ENCODE data around the gene C1QL4.

C1QL4 gene

DNA sequence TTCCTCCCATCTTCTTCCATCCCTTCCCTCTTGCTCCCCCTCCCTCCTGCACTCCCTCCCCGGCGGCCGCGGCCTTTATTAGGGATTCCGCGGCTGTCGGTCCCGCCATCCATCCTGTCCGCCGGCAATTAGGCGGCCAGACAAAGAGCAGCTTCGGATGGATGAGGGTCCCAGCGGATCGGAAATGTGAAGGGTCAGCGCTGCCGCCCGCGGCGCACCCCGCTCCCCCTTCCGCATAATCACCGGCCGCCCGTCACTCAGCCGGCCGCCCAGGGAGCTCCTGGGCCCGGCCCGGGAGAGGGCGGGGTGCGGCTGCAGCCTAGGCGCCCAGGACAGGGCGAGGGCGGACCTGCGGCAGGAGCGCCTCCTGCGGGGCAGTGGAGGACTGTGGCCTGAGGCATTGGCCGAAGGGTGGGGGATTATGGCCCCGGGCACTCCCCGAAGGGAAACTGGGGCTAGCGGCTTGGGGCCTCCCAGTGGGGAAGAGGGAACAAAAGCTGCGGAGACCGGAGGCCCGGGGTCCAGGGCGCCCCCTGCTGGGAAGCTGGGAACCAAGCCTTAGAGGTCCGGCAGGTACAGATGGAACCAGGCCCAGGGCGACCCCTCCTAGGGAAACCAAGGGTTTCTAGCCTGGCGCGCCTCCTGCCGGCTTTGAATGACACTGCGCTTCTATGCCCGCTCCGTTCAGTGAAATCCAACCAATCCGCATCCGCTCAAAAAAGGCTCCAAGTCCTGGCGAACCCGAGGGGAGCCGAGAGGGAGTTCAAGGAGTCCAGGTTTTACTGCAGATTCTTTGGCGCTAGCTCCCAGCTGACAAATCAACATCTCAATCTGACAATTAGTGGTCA is 5.3 kb upstream of the C1QL4 start:
- DNase-seq, result peak; percentile 75
- Histone ChIP-seq H3K14ac (ENCODE audit: low read length in 2 of 2) (peak overlapping the region in 1 of 2 experiments; percentile 49), H3K79me1 (replicated peaks; ENCODE audit: low read length, poor library complexity, severe bottlenecking) (no peaks in the 10 kb centered on the region), H2BK5ac (ENCODE audit: low read depth, low read length, poor library complexity, severe bottlenecking) (no peak overlapping the region), H3K23ac (ENCODE audit: low read length in 2 of 2) (peak overlapping the region in 1 of 2 experiments; percentile 73), H3K18ac (ENCODE audit: low read depth in 1 of 2, low read length in 2 of 2) (no peak overlapping the region), H2BK15ac (ENCODE audit: low read depth, poor library complexity, severe bottlenecking) (no peak overlapping the region), H3K4me3 (ENCODE audit: insufficient read depth in 1 of 2, low read depth in 1 of 2, low read length in 2 of 2) (peak overlapping the region; percentile 43 to 50), H2AK5ac (ENCODE audit: low read length, severe bottlenecking) (no peak overlapping the region), H3K4me1 (ENCODE audit: control insufficient read depth, insufficient read depth, low read depth, low read length) (peaks cover 55% of the 10 kb centered on the region), H3K27ac (ENCODE audit: low read length, poor library complexity, severe bottlenecking) (no peak overlapping the region), H3K4me2 (ENCODE audit: low read length, poor library complexity, severe bottlenecking) (peak overlapping the region; percentile 63), H3K9me3 (ENCODE audit: control insufficient read depth, low read length) (no peaks in the 10 kb centered on the region), H3K9ac (ENCODE audit: low read length) (no peak overlapping the region), H3K4ac (ENCODE audit: low read depth in 1 of 2, low read length in 2 of 2) (no peak overlapping the region), H4K91ac (ENCODE audit: low read length) (no peak overlapping the region), H2BK120ac (ENCODE audit: low read depth, low read length) (no peak overlapping the region), H4K8ac (ENCODE audit: low read length) (no peak overlapping the region), H3K27me3 (ENCODE audit: control insufficient read depth in 1 of 2, insufficient read depth in 1 of 2, low read length in 2 of 2) (peaks cover 95 to 96% of the 10 kb centered on the region in 2 experiments), H2AFZ (ENCODE audit: low read depth, low read length) (peak overlapping the region; percentile 49), H2BK12ac (ENCODE audit: low read length in 2 of 2) (peak overlapping the region in 1 of 2 experiments; percentile 19), H3K36me3 (ENCODE audit: control insufficient read depth in 1 of 2, insufficient read depth in 2 of 2, low read depth in 1 of 2, low read length in 2 of 2) (no peaks in the 10 kb centered on the region)
- WGBS, result under 1% methylated on average over 47 of the region's 58 CpGs

DNA sequence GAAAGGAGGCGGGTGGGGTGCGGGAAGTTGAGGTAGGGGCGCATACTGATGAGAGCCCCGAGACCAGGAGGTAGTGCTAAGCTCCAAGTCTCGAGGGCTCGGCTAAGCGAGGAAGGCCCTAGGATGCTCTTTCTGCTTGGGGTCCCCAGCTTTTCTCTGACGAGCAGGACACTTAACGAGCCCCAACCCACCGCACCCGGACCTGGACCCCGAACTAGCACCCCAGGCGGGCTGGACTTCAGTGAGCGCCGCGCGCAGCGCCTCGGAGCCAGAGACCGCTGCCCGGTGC is 4.7 kb upstream of the C1QL4 start:
- peak overlapping the region; percentile 63 for H3K4me2 ChIP-seq (ENCODE audit: low read length, poor library complexity, severe bottlenecking)
- peaks cover 52% of the 10 kb centered on the region for H3K4me1 ChIP-seq (ENCODE audit: control insufficient read depth, insufficient read depth, low read depth, low read length)
- H3K9ac ChIP-seq (ENCODE audit: low read length), result no peak overlapping the region
- H3K27me3 ChIP-seq (ENCODE audit: control insufficient read depth in 1 of 2, insufficient read depth in 1 of 2, low read length in 2 of 2), result peaks cover 94 to 96% of the 10 kb centered on the region in 2 experiments
- H4K91ac ChIP-seq (ENCODE audit: low read length), result no peak overlapping the region
- no peak overlapping the region for H2AK5ac ChIP-seq (ENCODE audit: low read length, severe bottlenecking)
- H2BK15ac ChIP-seq (ENCODE audit: low read depth, poor library complexity, severe bottlenecking), result no peak overlapping the region
- H2BK5ac ChIP-seq (ENCODE audit: low read depth, low read length, poor library complexity, severe bottlenecking), result no peak overlapping the region
- peak overlapping the region; percentile 49 for H2AFZ ChIP-seq (ENCODE audit: low read depth, low read length)
- no peak for DNase-seq
- H3K9me3 ChIP-seq (ENCODE audit: control insufficient read depth, low read length), result no peaks in the 10 kb centered on the region
- H3K27ac ChIP-seq (ENCODE audit: low read length, poor library complexity, severe bottlenecking), result no peak overlapping the region
- no peak overlapping the region for H2BK12ac ChIP-seq (ENCODE audit: low read length in 2 of 2)
- H2BK120ac ChIP-seq (ENCODE audit: low read depth, low read length), result no peak overlapping the region
- no peaks in the 10 kb centered on the region for H3K36me3 ChIP-seq (ENCODE audit: control insufficient read depth in 1 of 2, insufficient read depth in 2 of 2, low read depth in 1 of 2, low read length in 2 of 2)
- no peak overlapping the region for H4K8ac ChIP-seq (ENCODE audit: low read length)
- H3K23ac ChIP-seq (ENCODE audit: low read length in 2 of 2), result no peak overlapping the region
- H3K4ac ChIP-seq (ENCODE audit: low read depth in 1 of 2, low read length in 2 of 2), result no peak overlapping the region
- no peak overlapping the region for H3K18ac ChIP-seq (ENCODE audit: low read depth in 1 of 2, low read length in 2 of 2)
- H3K14ac ChIP-seq (ENCODE audit: low read length in 2 of 2), result no peak overlapping the region
- no peaks in the 10 kb centered on the region for H3K79me1 ChIP-seq (replicated peaks; ENCODE audit: low read length, poor library complexity, severe bottlenecking)
- peak overlapping the region in 1 of 2 experiments; percentile 43 for H3K4me3 ChIP-seq (ENCODE audit: insufficient read depth in 1 of 2, low read depth in 1 of 2, low read length in 2 of 2)
- WGBS, result 5% methylated on average over 20 of the region's 21 CpGs

DNA sequence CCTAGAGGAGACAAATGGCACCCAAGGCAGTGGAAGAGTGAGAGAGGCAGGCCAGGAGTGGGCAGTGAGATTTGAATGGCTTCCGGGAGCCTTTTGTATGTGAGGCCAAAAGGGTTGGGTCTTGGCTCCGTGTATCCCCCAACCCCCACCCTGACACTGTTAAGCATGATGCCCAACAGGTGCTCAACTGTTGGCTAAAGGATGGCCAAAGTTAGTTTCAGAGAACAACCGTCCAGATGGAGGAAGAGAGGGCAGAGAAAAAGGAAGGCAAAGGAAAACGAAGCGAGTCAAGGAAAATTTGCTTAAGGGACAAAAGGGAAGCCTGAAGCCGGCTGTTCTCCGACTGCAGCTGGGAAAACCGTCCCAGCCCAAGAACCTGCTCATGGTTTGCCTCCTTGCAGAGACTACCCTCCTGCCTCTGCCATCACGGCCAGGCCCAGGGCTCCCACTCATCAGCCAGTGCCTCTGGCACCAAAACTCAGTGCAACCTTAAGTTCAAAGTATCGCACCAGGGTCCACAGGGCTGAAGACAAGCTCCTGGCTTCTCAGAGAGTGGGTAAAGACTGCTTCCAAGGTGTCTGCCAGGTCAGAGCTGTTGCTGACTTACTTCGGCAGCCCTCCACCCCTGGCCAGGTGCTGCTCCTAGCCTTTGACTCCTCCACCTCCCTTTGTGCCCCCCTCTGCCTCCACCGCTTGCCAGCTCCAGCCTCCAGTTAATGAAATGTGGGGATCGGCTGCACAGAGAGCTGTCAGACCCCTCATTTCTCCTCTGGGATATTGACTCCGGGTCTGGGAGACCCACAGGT is 4.2 kb upstream of the C1QL4 start:
- no peak overlapping the region for H2BK5ac ChIP-seq (ENCODE audit: low read depth, low read length, poor library complexity, severe bottlenecking)
- no peak overlapping the region for H2AK5ac ChIP-seq (ENCODE audit: low read length, severe bottlenecking)
- no peak overlapping the region for H3K4ac ChIP-seq (ENCODE audit: low read depth in 1 of 2, low read length in 2 of 2)
- 19% methylated on average over 12 of the region's 14 CpGs for WGBS
- no peak overlapping the region for H3K18ac ChIP-seq (ENCODE audit: low read depth in 1 of 2, low read length in 2 of 2)
- no peak overlapping the region for H4K91ac ChIP-seq (ENCODE audit: low read length)
- H2AFZ ChIP-seq (ENCODE audit: low read depth, low read length), result no peak overlapping the region
- peak overlapping the region in 1 of 2 experiments; percentile 19 for H3K23ac ChIP-seq (ENCODE audit: low read length in 2 of 2)
- H2BK120ac ChIP-seq (ENCODE audit: low read depth, low read length), result no peak overlapping the region
- H3K27ac ChIP-seq (ENCODE audit: low read length, poor library complexity, severe bottlenecking), result no peak overlapping the region
- H3K9me3 ChIP-seq (ENCODE audit: control insufficient read depth, low read length), result no peaks in the 10 kb centered on the region
- no peak for DNase-seq
- H3K14ac ChIP-seq (ENCODE audit: low read length in 2 of 2), result no peak overlapping the region
- H3K79me1 ChIP-seq (replicated peaks; ENCODE audit: low read length, poor library complexity, severe bottlenecking), result no peaks in the 10 kb centered on the region
- no peaks in the 10 kb centered on the region for H3K36me3 ChIP-seq (ENCODE audit: control insufficient read depth in 1 of 2, insufficient read depth in 2 of 2, low read depth in 1 of 2, low read length in 2 of 2)
- H2BK15ac ChIP-seq (ENCODE audit: low read depth, poor library complexity, severe bottlenecking), result no peak overlapping the region
- H4K8ac ChIP-seq (ENCODE audit: low read length), result no peak overlapping the region
- no peak overlapping the region for H3K4me3 ChIP-seq (ENCODE audit: insufficient read depth in 1 of 2, low read depth in 1 of 2, low read length in 2 of 2)
- peaks cover 51% of the 10 kb centered on the region for H3K4me1 ChIP-seq (ENCODE audit: control insufficient read depth, insufficient read depth, low read depth, low read length)
- peaks cover 94 to 95% of the 10 kb centered on the region in 2 experiments for H3K27me3 ChIP-seq (ENCODE audit: control insufficient read depth in 1 of 2, insufficient read depth in 1 of 2, low read length in 2 of 2)
- H3K4me2 ChIP-seq (ENCODE audit: low read length, poor library complexity, severe bottlenecking), result no peak overlapping the region
- no peak overlapping the region for H3K9ac ChIP-seq (ENCODE audit: low read length)
- no peak overlapping the region for H2BK12ac ChIP-seq (ENCODE audit: low read length in 2 of 2)
